Fibroblast of pulmonary artery (primary cell): ENCODE results near the gene ADRB2.
A peak's percentile ranks its signal among the peaks of the same experiment; 100 is the strongest.

Experiments used
- DNase-seq: peaks from one replicate; pipeline ENCODE4 v3.0.0-alpha.2; 2010; ENCODE audit warnings: low read depth
- H3K4me3 ChIP-seq: replicated peaks from 2 replicates; pipeline ENCODE4 v1.5.1; 2011; ENCODE audit warnings: low read depth, mild to moderate bottlenecking, control low read depth, low read length, moderate library complexity
- TF ChIP-seq, protein P1 (sequence below): IDR thresholded peaks from 2 replicates; pipeline ENCODE4 v1.5.1; 2011; ENCODE audit warnings: mild to moderate bottlenecking, control low read depth, low read length, inconsistent platforms; ENCODE audit errors: missing control alignments

ADRB2 gene

DNA sequence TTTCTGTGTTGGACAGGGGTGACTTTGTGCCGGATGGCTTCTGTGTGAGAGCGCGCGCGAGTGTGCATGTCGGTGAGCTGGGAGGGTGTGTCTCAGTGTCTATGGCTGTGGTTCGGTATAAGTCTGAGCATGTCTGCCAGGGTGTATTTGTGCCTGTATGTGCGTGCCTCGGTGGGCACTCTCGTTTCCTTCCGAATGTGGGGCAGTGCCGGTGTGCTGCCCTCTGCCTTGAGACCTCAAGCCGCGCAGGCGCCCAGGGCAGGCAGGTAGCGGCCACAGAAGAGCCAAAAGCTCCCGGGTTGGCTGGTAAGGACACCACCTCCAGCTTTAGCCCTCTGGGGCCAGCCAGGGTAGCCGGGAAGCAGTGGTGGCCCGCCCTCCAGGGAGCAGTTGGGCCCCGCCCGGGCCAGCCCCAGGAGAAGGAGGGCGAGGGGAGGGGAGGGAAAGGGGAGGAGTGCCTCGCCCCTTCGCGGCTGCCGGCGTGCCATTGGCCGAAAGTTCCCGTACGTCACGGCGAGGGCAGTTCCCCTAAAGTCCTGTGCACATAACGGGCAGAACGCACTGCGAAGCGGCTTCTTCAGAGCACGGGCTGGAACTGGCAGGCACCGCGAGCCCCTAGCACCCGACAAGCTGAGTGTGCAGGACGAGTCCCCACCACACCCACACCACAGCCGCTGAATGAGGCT, at the start of gene ADRB2:
Gene ADRB2, plus strand, starts transcription at position 559 of the 686 bp plus-strand sequence. CDS start 221 bp downstream, outside the sequence.
- peak within 1 kb of the TSS; percentile 69 for H3K4me3 ChIP-seq
- peak; percentile 90 for DNase-seq
- TF ChIP-seq, protein P1, sequence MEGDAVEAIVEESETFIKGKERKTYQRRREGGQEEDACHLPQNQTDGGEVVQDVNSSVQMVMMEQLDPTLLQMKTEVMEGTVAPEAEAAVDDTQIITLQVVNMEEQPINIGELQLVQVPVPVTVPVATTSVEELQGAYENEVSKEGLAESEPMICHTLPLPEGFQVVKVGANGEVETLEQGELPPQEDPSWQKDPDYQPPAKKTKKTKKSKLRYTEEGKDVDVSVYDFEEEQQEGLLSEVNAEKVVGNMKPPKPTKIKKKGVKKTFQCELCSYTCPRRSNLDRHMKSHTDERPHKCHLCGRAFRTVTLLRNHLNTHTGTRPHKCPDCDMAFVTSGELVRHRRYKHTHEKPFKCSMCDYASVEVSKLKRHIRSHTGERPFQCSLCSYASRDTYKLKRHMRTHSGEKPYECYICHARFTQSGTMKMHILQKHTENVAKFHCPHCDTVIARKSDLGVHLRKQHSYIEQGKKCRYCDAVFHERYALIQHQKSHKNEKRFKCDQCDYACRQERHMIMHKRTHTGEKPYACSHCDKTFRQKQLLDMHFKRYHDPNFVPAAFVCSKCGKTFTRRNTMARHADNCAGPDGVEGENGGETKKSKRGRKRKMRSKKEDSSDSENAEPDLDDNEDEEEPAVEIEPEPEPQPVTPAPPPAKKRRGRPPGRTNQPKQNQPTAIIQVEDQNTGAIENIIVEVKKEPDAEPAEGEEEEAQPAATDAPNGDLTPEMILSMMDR: no peak

DNA sequence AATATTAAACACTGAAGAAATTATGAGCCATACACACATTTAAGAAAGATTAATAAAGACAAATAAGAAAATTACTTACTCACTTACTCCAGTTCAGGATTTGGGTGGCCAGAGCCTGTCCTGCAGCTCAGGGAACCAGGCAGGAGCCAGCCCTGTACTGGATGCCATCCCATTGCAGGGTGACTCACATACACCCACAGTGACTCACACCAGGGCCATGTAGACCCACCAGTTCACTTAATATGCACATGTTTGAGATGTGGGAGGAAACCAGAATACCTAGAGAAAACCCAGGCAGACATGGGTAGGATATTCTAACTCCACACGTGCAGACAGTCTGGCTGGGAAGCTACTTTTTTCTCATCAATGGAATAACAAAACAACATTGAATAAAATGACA, 49.6 kb upstream of the ADRB2 start:
- TF ChIP-seq, protein P1: no peak
- peak; percentile 51 for DNase-seq
- H3K4me3 ChIP-seq: no peak overlapping the region

DNA sequence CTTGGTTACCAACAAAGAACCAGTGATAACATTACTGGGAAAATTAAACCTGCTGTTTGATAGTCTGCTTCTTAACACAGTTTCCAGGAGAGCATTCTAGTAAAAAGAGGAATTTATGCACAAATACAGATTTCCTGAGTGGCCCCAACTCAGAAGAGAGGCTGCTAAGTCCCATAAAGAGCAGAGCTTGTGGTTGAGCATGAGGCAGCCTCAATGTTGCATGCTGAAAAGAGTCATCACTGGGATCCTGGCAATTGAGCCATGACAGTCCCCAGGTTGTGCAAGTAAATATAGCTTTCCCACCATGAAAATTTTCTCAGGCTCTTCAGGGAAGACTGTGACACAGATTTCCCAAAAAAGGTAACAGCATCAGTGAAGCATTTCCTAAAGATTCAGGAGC, 47.5 kb upstream of the ADRB2 start:
- TF ChIP-seq, protein P1: no peak
- DNase-seq: no peak

DNA sequence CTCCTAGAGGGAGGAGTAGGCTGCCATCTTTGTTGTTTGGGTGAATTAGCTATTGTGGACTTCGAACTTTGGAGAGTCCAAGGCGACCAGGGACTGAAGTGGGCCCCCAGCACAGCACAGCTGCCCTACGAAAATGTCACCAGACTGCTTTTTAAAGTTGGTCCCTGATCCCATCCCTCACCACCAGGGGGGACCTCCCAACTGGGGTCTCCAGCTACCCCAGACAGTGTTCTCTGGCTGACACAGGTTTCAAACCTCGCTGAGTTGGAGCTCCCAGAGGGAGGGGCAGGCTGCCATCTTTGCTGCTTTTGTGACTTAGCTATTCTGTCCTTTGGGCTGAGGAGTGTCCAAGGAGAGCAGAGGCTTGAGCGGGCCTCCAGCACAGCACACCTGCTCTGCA, 45.7 kb upstream of the ADRB2 start:
- TF ChIP-seq, protein P1: no peak
- DNase-seq: no peak

More for the DNA sequence above, 47.5 kb upstream of the ADRB2 start:
- H3K4me3 ChIP-seq: no peak overlapping the region

DNA sequence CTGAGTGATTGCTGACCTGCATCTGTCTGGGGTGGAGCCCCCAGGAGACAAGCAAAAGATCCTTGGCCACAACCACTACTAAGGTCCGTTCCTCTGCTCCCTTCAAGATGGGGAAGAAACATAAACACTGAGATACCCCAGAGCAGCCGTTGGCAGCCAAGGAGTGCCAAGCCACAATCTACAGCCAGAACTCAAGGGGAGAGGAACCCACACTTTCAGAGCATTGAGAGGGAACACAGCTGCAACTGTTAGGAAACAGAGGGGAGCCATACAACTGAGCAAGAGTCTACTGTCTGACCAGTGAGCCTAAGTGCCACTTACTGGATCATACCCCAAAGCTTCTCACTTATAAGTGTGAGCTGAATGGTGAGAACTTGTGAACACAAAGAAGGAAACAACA, 44.6 kb upstream of the ADRB2 start:
- TF ChIP-seq, protein P1: no peak
- no peak overlapping the region for H3K4me3 ChIP-seq
- DNase-seq: no peak

More for the DNA sequence above, 45.7 kb upstream of the ADRB2 start:
- no peak overlapping the region for H3K4me3 ChIP-seq

DNA sequence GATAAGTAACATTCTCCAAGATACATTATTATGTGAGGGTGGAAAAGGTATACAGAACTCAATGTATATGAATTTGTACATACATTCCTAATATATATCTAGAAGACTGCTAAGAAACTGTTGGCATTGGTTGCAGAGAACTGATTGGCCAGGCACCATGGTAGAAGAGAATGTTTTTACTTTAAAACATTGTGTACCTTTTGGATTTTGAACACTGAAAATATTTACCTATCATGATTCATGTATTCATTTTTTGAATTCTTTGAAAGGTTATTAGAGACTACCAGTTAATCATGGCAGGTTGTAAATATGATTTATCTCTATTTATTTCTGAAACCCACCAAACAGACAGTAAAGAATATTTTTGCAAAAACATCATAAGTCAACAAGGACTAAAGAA, 41.2 kb upstream of the ADRB2 start:
- no peak overlapping the region for H3K4me3 ChIP-seq
- DNase-seq: no peak
- TF ChIP-seq, protein P1: no peak

DNA sequence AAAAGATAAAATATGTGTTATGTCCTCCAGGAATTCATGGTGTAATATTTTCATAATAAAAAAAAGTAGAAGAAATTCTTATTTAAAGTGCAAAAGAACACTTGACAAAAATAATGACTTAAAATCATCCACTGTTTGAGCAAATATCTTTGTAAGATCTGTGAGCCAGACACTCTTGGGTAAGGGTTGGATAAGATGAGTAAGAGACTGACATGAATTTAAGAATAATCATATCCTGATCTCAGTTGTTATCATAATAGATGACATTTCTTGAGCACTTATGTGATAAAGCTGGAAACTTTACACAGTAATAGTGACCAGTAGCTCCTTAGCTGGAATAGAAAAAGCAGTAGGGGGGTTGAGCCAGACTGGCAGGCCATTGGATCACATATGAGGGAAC, 40.0 kb upstream of the ADRB2 start:
- no peak overlapping the region for H3K4me3 ChIP-seq
- TF ChIP-seq, protein P1: no peak
- DNase-seq: no peak
